B cell (primary cell): ENCODE results near the gene MYO16. TPM values are rescaled to one million over a fixed set of nuclear protein-coding genes. Genes with fewer than 3 reads are reported as not detected.

Source experiments
- ATAC-seq: fragments of 200-7000 bp; cut with Tn5 transposase; one replicate; pipeline ENCODE4 v1.10.0; 2021; ENCODE audit warnings: low read depth, mild to moderate bottlenecking, moderate number of reproducible peaks, moderate library complexity
- CTCF ChIA-PET: fragments of 350-600 bp; sonication (Branson Sonifier 250); formaldehyde crosslinking; loops from one replicate; lab custom pipeline; 2021; ENCODE audit warnings: antibody characterized with exemption, inconsistent platforms; lab: Charles Lee
- POLR2A ChIA-PET: fragments of 350-600 bp; sonication (Branson Sonifier 250); formaldehyde crosslinking; loops from one replicate; lab custom pipeline; 2021; ENCODE audit warnings: antibody characterized with exemption; lab: Charles Lee
- DNase-seq: peaks from one replicate; pipeline ENCODE4 v3.0.0; 2013
- H2AFZ ChIP-seq: 2 replicates; pipeline ENCODE4 v1.6.1; 2012; ENCODE audit warnings: mild to moderate bottlenecking, low read depth, low read length; ENCODE audit not compliant: insufficient read depth, poor library complexity, severe bottlenecking
- H3K27ac ChIP-seq, 2 donors: 1 replicate in 1 of 2; 2 replicates in 1 of 2; pipeline ENCODE4 v1.5.1; 2012 to 2013; ENCODE audit warnings: low read length in 2 of 2, mild to moderate bottlenecking in 2 of 2, moderate library complexity in 1 of 2
- H3K27me3 ChIP-seq, 4 experiments: fragments of 200-600 bp in 1 of 4; sonication (generic) in 1 of 4; replicated peaks in 1 of 4; 1 replicate in 2 of 4; 2 replicates in 2 of 4; pipeline versions ENCODE4 v1.6.1 to v1.7.0; 2013 to 2016; ENCODE audit warnings: low read length in 3 of 4, mild to moderate bottlenecking in 2 of 4, mixed read lengths in 1 of 4, moderate library complexity in 1 of 4; ENCODE audit not compliant: insufficient read depth in 4 of 4, control insufficient read depth in 3 of 4; ENCODE audit errors: control extremely low read depth in 1 of 4
- H3K36me3 ChIP-seq, 2 experiments: replicated peaks in 1 of 2; 1 replicate in 1 of 2; 2 replicates in 1 of 2; pipeline versions ENCODE4 v1.6.1 to v1.7.1; 2013; ENCODE audit warnings: low read length in 1 of 2; ENCODE audit not compliant: insufficient read depth in 2 of 2, control insufficient read depth in 1 of 2; ENCODE audit errors: control extremely low read depth in 1 of 2, extremely low read depth in 1 of 2
- H3K4me1 ChIP-seq, 2 donors: fragments of 200-600 bp in 1 of 2; sonication (generic) in 1 of 2; 1 replicate in 1 of 2; 2 replicates in 1 of 2; pipeline versions ENCODE4 v1.5.1 to v1.6.1; 2013 to 2017; ENCODE audit warnings: low read length in 2 of 2; ENCODE audit not compliant: control insufficient read depth in 2 of 2, insufficient read depth in 2 of 2
- H3K4me2 ChIP-seq: replicated peaks from 2 replicates; pipeline ENCODE3; 2012; ENCODE audit warnings: mild to moderate bottlenecking, low read depth, low read length; ENCODE audit not compliant: poor library complexity, severe bottlenecking
- H3K4me3 ChIP-seq, 5 experiments: fragments of 200-600 bp in 1 of 5; sonication (generic) in 1 of 5; 1 replicate in 3 of 5; 2 replicates in 2 of 5; pipeline versions ENCODE4 v1.5.1 to v1.7.0; 2011 to 2016; ENCODE audit warnings: low read length in 4 of 5, mild to moderate bottlenecking in 4 of 5, low read depth in 2 of 5, control low read depth in 1 of 5, moderate library complexity in 1 of 5; ENCODE audit not compliant: insufficient read depth in 1 of 5; ENCODE audit errors: control extremely low read depth in 1 of 5, extremely low read depth in 1 of 5
- H3K79me2 ChIP-seq: fragments of 200-600 bp; sonication (generic); one replicate; pipeline ENCODE4 v1.6.0; 2016; ENCODE audit warnings: low read length; ENCODE audit not compliant: control insufficient read depth, insufficient read depth
- H3K9ac ChIP-seq: fragments of 200-600 bp; sonication (generic); 2 replicates; pipeline ENCODE4 v1.6.1; 2017; ENCODE audit warnings: mild to moderate bottlenecking, low read length, moderate library complexity
- H3K9me3 ChIP-seq, 3 donors: one replicate each; pipeline versions ENCODE4 v1.6.1 to v1.7.1; 2013; ENCODE audit warnings: low read length in 2 of 3; ENCODE audit not compliant: control insufficient read depth in 2 of 3, insufficient read depth in 1 of 3; ENCODE audit errors: control extremely low read depth in 1 of 3
- H4K20me1 ChIP-seq: 2 replicates; pipeline ENCODE4 v1.6.0; 2012; ENCODE audit warnings: mild to moderate bottlenecking, low read length; ENCODE audit not compliant: insufficient read depth, control insufficient read depth, poor library complexity, severe bottlenecking
- H3K27ac Mint-ChIP-seq: one replicate; pipeline ENCODE4 v1.8.0; 2021; ENCODE audit warnings: mixed read lengths
- H3K27me3 Mint-ChIP-seq: one replicate; pipeline ENCODE4 v1.8.0; 2021; ENCODE audit warnings: mixed read lengths
- H3K4me1 Mint-ChIP-seq: one replicate; pipeline ENCODE4 v1.8.0; 2021; ENCODE audit warnings: mixed read lengths
- H3K4me3 Mint-ChIP-seq: one replicate; pipeline ENCODE4 v1.8.0; 2021; ENCODE audit warnings: mixed read lengths
- H3K9me3 Mint-ChIP-seq: one replicate; pipeline ENCODE4 v1.8.0; 2022; ENCODE audit warnings: mixed read lengths; ENCODE audit not compliant: insufficient read depth
- CTCF ChIP-seq: fragments of 200-600 bp; IDR thresholded peaks from one replicate; pipeline ENCODE4 v1.8.0; 2022; ENCODE audit warnings: antibody characterized with exemption, mild to moderate bottlenecking
- EZH2 ChIP-seq: IDR thresholded peaks from 2 replicates; pipeline ENCODE4 v1.6.1; 2012; ENCODE audit warnings: borderline replicate concordance, low read depth, mild to moderate bottlenecking, moderate library complexity, low read length; ENCODE audit not compliant: insufficient read depth, poor library complexity, severe bottlenecking
- WGBS: methylation state at CpG from one replicate; pipeline ENCODE4 v1.1.5; 2013; ENCODE audit warnings: missing lambda C conversion rate; ENCODE audit not compliant: insufficient coverage; 5-methylcytosine and 5-hydroxymethylcytosine counted together
- intact Hi-C: fragments of 100-400 bp; cut with micrococcal nuclease; formaldehyde crosslinking; loops from one replicate; pipeline ENCODE4 v1.10.0; 2022
- polyA plus RNA-seq: library from polyadenylated mRNA; depleted of rRNA; stranded (reverse); fragments of >200 nt; gene quantifications from 2 replicates; pipeline ENCODE4 v1.2.3, GENCODE V29; 2012
- total RNA-seq, 2 donors: library from RNA; stranded (reverse); fragments of 120-200 nt in 1 of 2; gene quantifications; 1 replicate in 1 of 2; 2 replicates in 1 of 2; pipeline versions ENCODE4 v1.2.3 to v1.2.4, GENCODE V29; 2013 to 2022

MYO16 gene
- total and polyA plus RNA-seq, 2 donors (not counting 1 experiment from before 2014, with no cell fraction given), result not detected

GRCh38 chr13:108834193-108834592, 204.8 kb downstream of the MYO16 start:
- H3K4me1 Mint-ChIP-seq, result no peaks in the 10 kb centered on the region
- Histone ChIP-seq H3K4me3 (no peak overlapping the region), H3K27me3 (no peaks in the 10 kb centered on the region), H3K9ac (no peak overlapping the region), H3K79me2 (no peaks in the 10 kb centered on the region), H3K27ac (no peak overlapping the region), H3K4me2 (no peak overlapping the region), H4K20me1 (no peaks in the 10 kb centered on the region), H3K36me3 (no peaks in the 10 kb centered on the region), H2AFZ (no peak overlapping the region), H3K4me1 (no peaks in the 10 kb centered on the region), H3K9me3 (peaks cover 0 to 2% (median 0%) of the 10 kb centered on the region in 3 donors)
- no peak overlapping the region for H3K27ac Mint-ChIP-seq
- ATAC-seq (no peak), DNase-seq (no peak)
- POLR2A ChIA-PET, result no interaction called here
- WGBS, result 88% methylated on average over 1 of the region's 1 CpG
- intact Hi-C loops, result no loop called here
- TF ChIP-seq EZH2 (no peak), CTCF (no peak)
- no peaks in the 10 kb centered on the region for H3K27me3 Mint-ChIP-seq
- H3K9me3 Mint-ChIP-seq, result no peaks in the 10 kb centered on the region
- no peak overlapping the region for H3K4me3 Mint-ChIP-seq
- CTCF ChIA-PET, result no interaction called here

GRCh38 chr13:108835083-108835482, 205.7 kb downstream of the MYO16 start:
- Mint-ChIP-seq H3K27ac (no peak overlapping the region), H3K9me3 (no peaks in the 10 kb centered on the region), H3K27me3 (no peaks in the 10 kb centered on the region), H3K4me3 (no peak overlapping the region), H3K4me1 (no peaks in the 10 kb centered on the region)
- Histone ChIP-seq H3K9ac (no peak overlapping the region), H3K27me3 (no peaks in the 10 kb centered on the region), H3K4me1 (no peaks in the 10 kb centered on the region), H2AFZ (no peak overlapping the region), H3K4me3 (no peak overlapping the region), H3K9me3 (no peaks in the 10 kb centered on the region), H4K20me1 (no peaks in the 10 kb centered on the region), H3K4me2 (no peak overlapping the region), H3K27ac (no peak overlapping the region), H3K79me2 (no peaks in the 10 kb centered on the region), H3K36me3 (no peaks in the 10 kb centered on the region)
- no peak for TF ChIP-seq CTCF
- no peak for TF ChIP-seq EZH2
- intact Hi-C loops, result no loop called here
- DNase-seq (no peak), ATAC-seq (no peak)
- WGBS, result 44% methylated on average over 1 of the region's 3 CpGs
- POLR2A ChIA-PET, result no interaction called here
- CTCF ChIA-PET, result no interaction called here
